HepG2 (cell line): ENCODE results near the gene FAM171A2. TPM values are rescaled to one million over a fixed set of nuclear protein-coding genes. Genes with fewer than 3 reads are reported as not detected.

Experiments used
- ARNTL ChIP-seq: sonication (generic); formaldehyde crosslinking; IDR thresholded peaks from 2 replicates; pipeline ENCODE4 v1.4.0; 2020; ENCODE audit warnings: mild to moderate bottlenecking, missing genetic modification reagents
- GTF3A ChIP-seq: sonication (generic); formaldehyde crosslinking; conservative IDR thresholded peaks from 2 replicates; pipeline ENCODE4 v1.4.0; 2020; ENCODE audit warnings: mild to moderate bottlenecking, missing genetic modification reagents
- GZF1 ChIP-seq: sonication (generic); formaldehyde crosslinking; IDR thresholded peaks from 2 replicates; pipeline ENCODE4 v1.5.1; 2020; ENCODE audit warnings: mild to moderate bottlenecking, missing genetic modification reagents
- JUN ChIP-seq: sonication (generic); formaldehyde crosslinking; IDR thresholded peaks from 2 replicates; pipeline ENCODE4 v1.4.0; 2020; ENCODE audit warnings: mild to moderate bottlenecking, missing genetic modification reagents
- KAT7 ChIP-seq: IDR thresholded peaks from 2 replicates; pipeline ENCODE4 v1.6.1; 2018; ENCODE audit warnings: borderline replicate concordance, missing compliant biosample characterization
- MATR3 ChIP-seq: sonication (generic); formaldehyde crosslinking; IDR thresholded peaks from 2 replicates; pipeline ENCODE4 v1.4.0; 2020; ENCODE audit warnings: missing genetic modification reagents
- MLLT10 ChIP-seq: sonication (generic); formaldehyde crosslinking; IDR thresholded peaks from 2 replicates; pipeline ENCODE4 v1.4.0; 2020; ENCODE audit warnings: missing genetic modification reagents
- MTF1 ChIP-seq: sonication (generic); formaldehyde crosslinking; IDR thresholded peaks from 2 replicates; pipeline ENCODE4 v1.5.0; 2020; ENCODE audit warnings: missing genetic modification reagents
- NR2C2 ChIP-seq: sonication (generic); formaldehyde crosslinking; IDR thresholded peaks from 2 replicates; pipeline ENCODE4 v1.4.0; 2020; ENCODE audit warnings: missing genetic modification reagents, mild to moderate bottlenecking, moderate library complexity, borderline replicate concordance
- NR2F2 ChIP-seq: IDR thresholded peaks from 2 replicates; pipeline ENCODE4 v1.6.1; 2012; ENCODE audit warnings: low read depth, inconsistent platforms, borderline replicate concordance
- PHF8 ChIP-seq: sonication (generic); formaldehyde crosslinking; IDR thresholded peaks from 2 replicates; pipeline ENCODE4 v1.5.0; 2020; ENCODE audit warnings: missing genetic modification reagents
- PLRG1 ChIP-seq: fragments of 450-650 bp; conservative IDR thresholded peaks from 2 replicates; pipeline ENCODE4 v1.6.1; 2016
- RAD51 ChIP-seq: fragments of 450-650 bp; IDR thresholded peaks from 2 replicates; pipeline ENCODE4 v1.6.1; 2016; ENCODE audit warnings: borderline replicate concordance
- RARG ChIP-seq: sonication (generic); formaldehyde crosslinking; IDR thresholded peaks from 2 replicates; pipeline ENCODE4 v1.4.0; 2020; ENCODE audit warnings: low read depth, mild to moderate bottlenecking, missing genetic modification reagents
- RBM39 ChIP-seq: fragments of 200-400 bp; formaldehyde crosslinking; IDR thresholded peaks from one replicate; pipeline ENCODE4 v1.6.1; 2018; ENCODE audit warnings: antibody characterized with exemption, mild to moderate bottlenecking, low read depth, low read length; ENCODE audit not compliant: poor library complexity, severe bottlenecking
- THAP8 ChIP-seq: sonication (generic); formaldehyde crosslinking; IDR thresholded peaks from 2 replicates; pipeline ENCODE4 v1.5.1; 2020; ENCODE audit warnings: missing genetic modification reagents, mild to moderate bottlenecking, borderline replicate concordance
- THYN1 ChIP-seq: sonication (generic); formaldehyde crosslinking; IDR thresholded peaks from 2 replicates; pipeline ENCODE4 v1.8.1; 2023; ENCODE audit warnings: low read depth, mild to moderate bottlenecking, moderate library complexity, missing genetic modification reagents, borderline replicate concordance
- YEATS4 ChIP-seq: sonication (generic); formaldehyde crosslinking; IDR thresholded peaks from 2 replicates; pipeline ENCODE4 v1.4.0; 2020; ENCODE audit warnings: missing genetic modification reagents, borderline replicate concordance
- ZMYM3 ChIP-seq: sonication (generic); formaldehyde crosslinking; IDR thresholded peaks from 2 replicates; pipeline ENCODE4 v1.5.1; 2020; ENCODE audit warnings: mild to moderate bottlenecking, missing genetic modification reagents
- ZNF256 ChIP-seq: sonication (generic); formaldehyde crosslinking; conservative IDR thresholded peaks from 2 replicates; pipeline ENCODE4 v1.4.0; 2020; ENCODE audit warnings: missing genetic modification reagents
- ZNF335 ChIP-seq: sonication (generic); formaldehyde crosslinking; IDR thresholded peaks from 2 replicates; pipeline ENCODE4 v1.4.0; 2020; ENCODE audit warnings: missing genetic modification reagents
- ZNF430 ChIP-seq: sonication (generic); formaldehyde crosslinking; IDR thresholded peaks from 2 replicates; pipeline ENCODE4 v1.9.0; 2021; ENCODE audit warnings: mild to moderate bottlenecking, missing genetic modification reagents
- ZNF75D ChIP-seq: sonication (generic); formaldehyde crosslinking; IDR thresholded peaks from 2 replicates; pipeline ENCODE4 v1.8.1; 2023; ENCODE audit warnings: missing genetic modification reagents, mild to moderate bottlenecking, borderline replicate concordance
- ZSCAN29 ChIP-seq: sonication (generic); formaldehyde crosslinking; conservative IDR thresholded peaks from 2 replicates; pipeline ENCODE4 v1.4.0; 2020; ENCODE audit warnings: mild to moderate bottlenecking, missing genetic modification reagents
- ZZZ3 ChIP-seq: sonication (generic); formaldehyde crosslinking; IDR thresholded peaks from 2 replicates; pipeline ENCODE4 v1.4.0; 2020; ENCODE audit warnings: missing genetic modification reagents, mild to moderate bottlenecking, borderline replicate concordance
- polyA plus RNA-seq, 8 experiments: library from polyadenylated mRNA; depleted of rRNA in 3 of 8; stranded (reverse) in 7 of 8; unstranded in 1 of 8; fragments of >200 nt; fragmentation: Illumina TruSeq in 4 of 8; extraction: Trizol in 4 of 8; gene quantifications; 2 replicates each; pipeline versions ENCODE4 v1.2.1 to v1.2.3, GENCODE V29; 2011 to 2016; ENCODE audit warnings: low read depth in 4 of 8, missing spikeins in 1 of 8, mixed read lengths in 1 of 8; ENCODE audit not compliant: insufficient read depth in 1 of 8
- total RNA-seq, 5 experiments: library from RNA; depleted of rRNA; stranded (reverse); fragments of >200 nt; fragmentation: Illumina TruSeq; extraction: Trizol; gene quantifications; 2 replicates each; pipeline ENCODE4 v1.2.3, GENCODE V29; 2016; ENCODE audit warnings: low read depth in 1 of 5
- TF ChIP-seq, protein P1 (sequence below): sonication (generic); IDR thresholded peaks from 2 replicates; pipeline ENCODE4 v1.6.1; 2016; ENCODE audit warnings: low read depth, borderline replicate concordance
- TF ChIP-seq, protein P2 (sequence below): sonication (generic); formaldehyde crosslinking; IDR thresholded peaks from 2 replicates; pipeline ENCODE4 v1.9.0; 2021; ENCODE audit warnings: missing genetic modification reagents, mild to moderate bottlenecking, borderline replicate concordance
- TF ChIP-seq, protein P3 (sequence below): sonication (generic); formaldehyde crosslinking; IDR thresholded peaks from 2 replicates; pipeline ENCODE4 v1.4.0; 2020; ENCODE audit warnings: missing genetic modification reagents

The FAM171A2 gene
- total and polyA plus RNA-seq, 2 of the 13 experiments (the other 11 are each of a cell fraction or from before 2014, with no cell fraction given) = 1.8 to 3.6 TPM

DNA sequence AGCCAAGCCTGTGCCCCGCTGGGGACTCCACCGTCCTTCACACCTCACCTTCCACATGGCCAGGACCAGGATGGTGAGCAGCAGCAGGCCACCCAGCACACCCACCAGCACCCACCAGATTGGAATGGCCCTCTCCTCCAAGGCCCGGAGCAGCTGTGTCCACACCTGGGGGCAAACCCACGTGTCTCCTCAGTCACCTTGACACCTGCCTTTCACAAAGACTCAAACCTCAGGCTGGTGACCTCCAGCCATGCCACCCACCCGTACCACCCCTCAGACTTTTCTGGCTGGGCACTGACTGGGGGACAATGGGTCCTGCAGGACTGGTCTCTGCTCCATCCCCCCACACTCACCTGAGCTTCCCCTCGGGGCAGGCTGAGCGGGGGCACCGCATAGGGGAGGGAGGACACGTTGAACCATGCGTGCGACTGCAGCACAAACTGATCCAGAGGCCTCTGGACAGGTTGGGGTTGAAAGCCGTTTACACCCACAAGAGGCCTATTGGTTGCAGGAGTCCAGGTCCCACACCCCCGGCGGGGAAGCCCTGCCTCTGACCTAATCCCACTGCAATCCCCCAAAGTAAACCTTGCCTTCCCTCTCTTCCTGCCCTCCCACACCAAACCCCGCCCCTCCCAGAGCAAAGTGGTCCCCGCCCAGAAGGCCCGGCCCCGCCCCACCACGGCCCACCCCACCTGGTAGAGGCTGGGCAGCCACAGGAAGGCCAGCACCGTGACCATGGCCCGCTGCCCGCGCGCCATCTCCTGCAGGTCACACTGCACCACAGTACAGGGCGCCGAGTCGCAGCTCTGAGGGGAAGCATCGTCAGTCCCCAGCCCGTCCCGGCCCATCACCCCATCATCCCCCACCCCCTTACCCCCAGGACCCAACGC is 10.9 kb upstream of the FAM171A2 start (continued):
- no peak for TF ChIP-seq ZZZ3 (CRISPR knock-in tag)
- TF ChIP-seq ZNF335 (CRISPR knock-in tag) = no peak
- TF ChIP-seq, protein P1, sequence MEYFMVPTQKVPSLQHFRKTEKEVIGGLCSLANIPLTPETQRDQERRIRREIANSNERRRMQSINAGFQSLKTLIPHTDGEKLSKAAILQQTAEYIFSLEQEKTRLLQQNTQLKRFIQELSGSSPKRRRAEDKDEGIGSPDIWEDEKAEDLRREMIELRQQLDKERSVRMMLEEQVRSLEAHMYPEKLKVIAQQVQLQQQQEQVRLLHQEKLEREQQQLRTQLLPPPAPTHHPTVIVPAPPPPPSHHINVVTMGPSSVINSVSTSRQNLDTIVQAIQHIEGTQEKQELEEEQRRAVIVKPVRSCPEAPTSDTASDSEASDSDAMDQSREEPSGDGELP = peak; percentile 37; the same call in 1 of the 2 replicates
- TF ChIP-seq THAP8 (CRISPR knock-in tag) = no peak
- peak; percentile 17 for TF ChIP-seq RBM39
- TF ChIP-seq PLRG1 = no peak
- no peak for TF ChIP-seq MATR3
- no peak for TF ChIP-seq ZNF75D
- no peak for TF ChIP-seq ZNF256
- no peak; the same call in 1 of the 2 replicates for TF ChIP-seq YEATS4 (CRISPR knock-in tag)
- 0 out of 2 replicates have a peak, but pooled peaks have one; percentile 19 for TF ChIP-seq NR2C2
- TF ChIP-seq NR2F2 = no peak
- no peak for TF ChIP-seq KAT7 (CRISPR knock-in tag)
- TF ChIP-seq RAD51 = no peak
- TF ChIP-seq MLLT10 (CRISPR knock-in tag) = no peak
- TF ChIP-seq GZF1 (CRISPR knock-in tag) = no peak
- TF ChIP-seq MTF1 (CRISPR knock-in tag) = no peak
- TF ChIP-seq, protein P2, sequence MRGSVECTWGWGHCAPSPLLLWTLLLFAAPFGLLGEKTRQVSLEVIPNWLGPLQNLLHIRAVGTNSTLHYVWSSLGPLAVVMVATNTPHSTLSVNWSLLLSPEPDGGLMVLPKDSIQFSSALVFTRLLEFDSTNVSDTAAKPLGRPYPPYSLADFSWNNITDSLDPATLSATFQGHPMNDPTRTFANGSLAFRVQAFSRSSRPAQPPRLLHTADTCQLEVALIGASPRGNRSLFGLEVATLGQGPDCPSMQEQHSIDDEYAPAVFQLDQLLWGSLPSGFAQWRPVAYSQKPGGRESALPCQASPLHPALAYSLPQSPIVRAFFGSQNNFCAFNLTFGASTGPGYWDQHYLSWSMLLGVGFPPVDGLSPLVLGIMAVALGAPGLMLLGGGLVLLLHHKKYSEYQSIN (CRISPR knock-in tag) = no peak
- TF ChIP-seq ARNTL = peak; percentile 66
- no peak for TF ChIP-seq ZNF430 (CRISPR knock-in tag)
- TF ChIP-seq JUN (CRISPR knock-in tag) = peak; percentile 34; the same call in 1 of the 2 replicates
- no peak for TF ChIP-seq THYN1 (CRISPR knock-in tag)
- TF ChIP-seq GTF3A (CRISPR knock-in tag) = no peak
- no peak for TF ChIP-seq ZSCAN29 (CRISPR knock-in tag)
- TF ChIP-seq, protein P3, sequence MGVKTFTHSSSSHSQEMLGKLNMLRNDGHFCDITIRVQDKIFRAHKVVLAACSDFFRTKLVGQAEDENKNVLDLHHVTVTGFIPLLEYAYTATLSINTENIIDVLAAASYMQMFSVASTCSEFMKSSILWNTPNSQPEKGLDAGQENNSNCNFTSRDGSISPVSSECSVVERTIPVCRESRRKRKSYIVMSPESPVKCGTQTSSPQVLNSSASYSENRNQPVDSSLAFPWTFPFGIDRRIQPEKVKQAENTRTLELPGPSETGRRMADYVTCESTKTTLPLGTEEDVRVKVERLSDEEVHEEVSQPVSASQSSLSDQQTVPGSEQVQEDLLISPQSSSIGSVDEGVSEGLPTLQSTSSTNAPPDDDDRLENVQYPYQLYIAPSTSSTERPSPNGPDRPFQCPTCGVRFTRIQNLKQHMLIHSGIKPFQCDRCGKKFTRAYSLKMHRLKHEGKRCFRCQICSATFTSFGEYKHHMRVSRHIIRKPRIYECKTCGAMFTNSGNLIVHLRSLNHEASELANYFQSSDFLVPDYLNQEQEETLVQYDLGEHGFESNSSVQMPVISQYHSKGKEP (CRISPR knock-in tag) = no peak
- TF ChIP-seq RARG (CRISPR knock-in tag) = no peak
- no peak for TF ChIP-seq ZMYM3
- TF ChIP-seq PHF8 (CRISPR knock-in tag) = no peak
